Stimulated activated CD8-positive, alpha-beta memory T cell treated with anti-CD3 and anti-CD28 coated beads, Interleukin-4, amount 100 ng/mL, for 24 hours (primary cell): ENCODE data around the gene FAM234B.

Experiments
- DNase-seq: peaks from one replicate; pipeline ENCODE4 v3.0.0-alpha.2; 2020; ENCODE audit warnings: low read depth

FAM234B gene

GRCh38 chr12:13093191-13093847 is 49.1 kb downstream of the FAM234B start:
- no peak for DNase-seq

GRCh38 chr12:13093848-13094220 is 49.7 kb downstream of the FAM234B start:
- DNase-seq = no peak

- DNase-seq = no peak
Observed at GRCh38 chr12:13094367-13094766, 50.2 kb downstream of the FAM234B start.

- DNase-seq = no peak
Observed at GRCh38 chr12:13095266-13095995, 51.2 kb downstream of the FAM234B start.

- DNase-seq = no peak
Observed at GRCh38 chr12:13097491-13098011, 53.4 kb downstream of the FAM234B start.

GRCh38 chr12:13099066-13099843 is 55.1 kb downstream of the FAM234B start:
- DNase-seq = no peak

GRCh38 chr12:13099844-13100604 is 55.8 kb downstream of the FAM234B start:
- no peak for DNase-seq

- no peak for DNase-seq
Observed at GRCh38 chr12:13100605-13100881, 56.4 kb downstream of the FAM234B start.

- DNase-seq = peak; percentile 82
Observed at GRCh38 chr12:13100882-13101769, 56.9 kb downstream of the FAM234B start.

- DNase-seq = no peak
Observed at GRCh38 chr12:13101821-13102375, 57.7 kb downstream of the FAM234B start.

GRCh38 chr12:13102461-13103195 is 58.4 kb downstream of the FAM234B start:
- no peak for DNase-seq

- DNase-seq = no peak
Observed at GRCh38 chr12:13103391-13104033, 59.3 kb downstream of the FAM234B start, which contains the start of gene GSG1. Gene GSG1, minus strand, starts transcription at chr12:13103667. Its CDS starts 155 bp downstream, at chr12:13103512.

GRCh38 chr12:13104409-13104808 is 60.2 kb downstream of the FAM234B start:
- no peak for DNase-seq

- DNase-seq = no peak
Observed at GRCh38 chr12:13105781-13106180, 61.6 kb downstream of the FAM234B start.

- no peak for DNase-seq
Observed at GRCh38 chr12:13106666-13107065, 62.5 kb downstream of the FAM234B start.

GRCh38 chr12:13112968-13113367 is 68.8 kb downstream of the FAM234B start:
- DNase-seq = no peak

GRCh38 chr12:13114251-13115052 is 70.3 kb downstream of the FAM234B start:
- no peak for DNase-seq

- no peak for DNase-seq
Observed at GRCh38 chr12:13116259-13116658, 72.1 kb downstream of the FAM234B start.

- no peak for DNase-seq
Observed at GRCh38 chr12:13117029-13117428, 72.8 kb downstream of the FAM234B start.
